B cell (primary cell): ENCODE measurements around the gene LYPD1. TPM values are rescaled to one million over a fixed set of nuclear protein-coding genes. Genes with fewer than 3 reads are reported as not detected.

Experiments
- ATAC-seq: fragments of 200-7000 bp; cut with Tn5 transposase; one replicate; pipeline ENCODE4 v1.10.0; 2021; ENCODE audit warnings: low read depth, mild to moderate bottlenecking, moderate number of reproducible peaks, moderate library complexity
- CTCF ChIA-PET: fragments of 350-600 bp; sonication (Branson Sonifier 250); formaldehyde crosslinking; loops from one replicate; lab custom pipeline; 2021; ENCODE audit warnings: antibody characterized with exemption, inconsistent platforms; lab: Charles Lee
- POLR2A ChIA-PET: fragments of 350-600 bp; sonication (Branson Sonifier 250); formaldehyde crosslinking; loops from one replicate; lab custom pipeline; 2021; ENCODE audit warnings: antibody characterized with exemption; lab: Charles Lee
- DNase-seq: peaks from one replicate; pipeline ENCODE4 v3.0.0; 2013
- H2AFZ ChIP-seq: 2 replicates; pipeline ENCODE4 v1.6.1; 2012; ENCODE audit warnings: mild to moderate bottlenecking, low read depth, low read length; ENCODE audit not compliant: insufficient read depth, poor library complexity, severe bottlenecking
- H3K27ac ChIP-seq, 2 donors: 1 replicate in 1 of 2; 2 replicates in 1 of 2; pipeline ENCODE4 v1.5.1; 2012 to 2013; ENCODE audit warnings: low read length in 2 of 2, mild to moderate bottlenecking in 2 of 2, moderate library complexity in 1 of 2
- H3K27me3 ChIP-seq, 4 experiments: fragments of 200-600 bp in 1 of 4; sonication (generic) in 1 of 4; replicated peaks in 1 of 4; 1 replicate in 2 of 4; 2 replicates in 2 of 4; pipeline versions ENCODE4 v1.6.1 to v1.7.0; 2013 to 2016; ENCODE audit warnings: low read length in 3 of 4, mild to moderate bottlenecking in 2 of 4, mixed read lengths in 1 of 4, moderate library complexity in 1 of 4; ENCODE audit not compliant: insufficient read depth in 4 of 4, control insufficient read depth in 3 of 4; ENCODE audit errors: control extremely low read depth in 1 of 4
- H3K36me3 ChIP-seq, 2 experiments: replicated peaks in 1 of 2; 1 replicate in 1 of 2; 2 replicates in 1 of 2; pipeline versions ENCODE4 v1.6.1 to v1.7.1; 2013; ENCODE audit warnings: low read length in 1 of 2; ENCODE audit not compliant: insufficient read depth in 2 of 2, control insufficient read depth in 1 of 2; ENCODE audit errors: control extremely low read depth in 1 of 2, extremely low read depth in 1 of 2
- H3K4me1 ChIP-seq, 2 donors: fragments of 200-600 bp in 1 of 2; sonication (generic) in 1 of 2; 1 replicate in 1 of 2; 2 replicates in 1 of 2; pipeline versions ENCODE4 v1.5.1 to v1.6.1; 2013 to 2017; ENCODE audit warnings: low read length in 2 of 2; ENCODE audit not compliant: control insufficient read depth in 2 of 2, insufficient read depth in 2 of 2
- H3K4me2 ChIP-seq: replicated peaks from 2 replicates; pipeline ENCODE3; 2012; ENCODE audit warnings: mild to moderate bottlenecking, low read depth, low read length; ENCODE audit not compliant: poor library complexity, severe bottlenecking
- H3K4me3 ChIP-seq, 5 experiments: fragments of 200-600 bp in 1 of 5; sonication (generic) in 1 of 5; 1 replicate in 3 of 5; 2 replicates in 2 of 5; pipeline versions ENCODE4 v1.5.1 to v1.7.0; 2011 to 2016; ENCODE audit warnings: low read length in 4 of 5, mild to moderate bottlenecking in 4 of 5, low read depth in 2 of 5, control low read depth in 1 of 5, moderate library complexity in 1 of 5; ENCODE audit not compliant: insufficient read depth in 1 of 5; ENCODE audit errors: control extremely low read depth in 1 of 5, extremely low read depth in 1 of 5
- H3K79me2 ChIP-seq: fragments of 200-600 bp; sonication (generic); one replicate; pipeline ENCODE4 v1.6.0; 2016; ENCODE audit warnings: low read length; ENCODE audit not compliant: control insufficient read depth, insufficient read depth
- H3K9ac ChIP-seq: fragments of 200-600 bp; sonication (generic); 2 replicates; pipeline ENCODE4 v1.6.1; 2017; ENCODE audit warnings: mild to moderate bottlenecking, low read length, moderate library complexity
- H3K9me3 ChIP-seq, 3 donors: one replicate each; pipeline versions ENCODE4 v1.6.1 to v1.7.1; 2013; ENCODE audit warnings: low read length in 2 of 3; ENCODE audit not compliant: control insufficient read depth in 2 of 3, insufficient read depth in 1 of 3; ENCODE audit errors: control extremely low read depth in 1 of 3
- H4K20me1 ChIP-seq: 2 replicates; pipeline ENCODE4 v1.6.0; 2012; ENCODE audit warnings: mild to moderate bottlenecking, low read length; ENCODE audit not compliant: insufficient read depth, control insufficient read depth, poor library complexity, severe bottlenecking
- H3K27ac Mint-ChIP-seq: one replicate; pipeline ENCODE4 v1.8.0; 2021; ENCODE audit warnings: mixed read lengths
- H3K27me3 Mint-ChIP-seq: one replicate; pipeline ENCODE4 v1.8.0; 2021; ENCODE audit warnings: mixed read lengths
- H3K4me1 Mint-ChIP-seq: one replicate; pipeline ENCODE4 v1.8.0; 2021; ENCODE audit warnings: mixed read lengths
- H3K4me3 Mint-ChIP-seq: one replicate; pipeline ENCODE4 v1.8.0; 2021; ENCODE audit warnings: mixed read lengths
- H3K9me3 Mint-ChIP-seq: one replicate; pipeline ENCODE4 v1.8.0; 2022; ENCODE audit warnings: mixed read lengths; ENCODE audit not compliant: insufficient read depth
- EZH2 ChIP-seq: IDR thresholded peaks from 2 replicates; pipeline ENCODE4 v1.6.1; 2012; ENCODE audit warnings: borderline replicate concordance, low read depth, mild to moderate bottlenecking, moderate library complexity, low read length; ENCODE audit not compliant: insufficient read depth, poor library complexity, severe bottlenecking
- WGBS: methylation state at CpG from one replicate; pipeline ENCODE4 v1.1.5; 2013; ENCODE audit warnings: missing lambda C conversion rate; ENCODE audit not compliant: insufficient coverage; 5-methylcytosine and 5-hydroxymethylcytosine counted together
- intact Hi-C: fragments of 100-400 bp; cut with micrococcal nuclease; formaldehyde crosslinking; loops from one replicate; pipeline ENCODE4 v1.10.0; 2022
- polyA plus RNA-seq: library from polyadenylated mRNA; depleted of rRNA; stranded (reverse); fragments of >200 nt; gene quantifications from 2 replicates; pipeline ENCODE4 v1.2.3, GENCODE V29; 2012
- total RNA-seq, 2 donors: library from RNA; stranded (reverse); fragments of 120-200 nt in 1 of 2; gene quantifications; 1 replicate in 1 of 2; 2 replicates in 1 of 2; pipeline versions ENCODE4 v1.2.3 to v1.2.4, GENCODE V29; 2013 to 2022
- TF ChIP-seq, protein P1 (sequence below): fragments of 200-600 bp; IDR thresholded peaks from one replicate; pipeline ENCODE4 v1.8.0; 2022; ENCODE audit warnings: antibody characterized with exemption, mild to moderate bottlenecking

LYPD1 gene
- total and polyA plus RNA-seq, 2 donors (not counting 1 experiment from before 2014, with no cell fraction given) = 0.07 TPM; not detected in 1

DNA sequence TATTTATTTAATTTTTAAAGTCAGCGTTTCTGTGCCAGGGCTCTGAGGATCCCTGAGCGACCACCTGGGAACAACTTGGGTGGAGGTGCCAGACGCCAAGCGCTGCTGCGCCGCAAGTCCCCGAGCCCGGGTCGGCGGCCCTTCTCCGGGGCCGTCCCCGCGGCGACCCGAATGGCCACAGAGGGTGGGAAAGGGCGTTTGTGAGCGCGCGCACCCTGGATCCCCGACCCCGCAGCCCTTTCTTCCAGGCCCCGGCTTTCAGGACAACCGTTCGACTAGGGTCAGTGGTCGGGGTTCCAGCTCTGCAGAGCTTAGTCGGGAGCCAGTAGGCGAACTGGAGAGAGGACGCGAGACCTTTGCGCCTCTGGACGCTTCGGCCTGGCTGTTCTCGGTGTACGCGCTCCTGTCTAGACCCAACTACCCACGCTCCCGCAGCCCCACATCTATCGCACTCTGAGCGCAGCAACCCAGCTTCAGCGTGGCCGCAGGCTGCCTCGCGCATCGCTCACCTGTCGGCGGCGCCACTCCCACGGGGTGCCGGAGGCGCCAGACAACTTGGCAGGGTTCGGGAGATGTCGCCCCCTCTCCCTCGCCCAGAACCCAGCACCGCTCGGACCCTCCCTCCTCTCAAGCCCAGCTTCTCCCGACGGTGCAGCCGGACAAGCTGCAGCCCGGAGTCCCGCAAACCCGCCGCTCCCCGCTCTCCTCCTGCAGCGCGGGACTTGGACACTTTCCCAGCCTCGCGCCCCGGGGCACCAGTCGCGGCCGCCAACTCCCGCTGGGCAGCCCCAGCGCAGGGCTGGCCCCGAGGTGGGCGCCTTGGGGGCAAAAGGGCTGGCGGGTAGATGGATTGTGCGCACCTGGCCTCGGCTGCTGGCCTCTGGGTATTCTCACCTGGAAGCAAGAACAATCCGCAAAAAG lies 758 bp downstream of the LYPD1 start:
- Histone ChIP-seq H3K79me2 (no peaks in the 10 kb centered on the region), H3K9ac (no peak overlapping the region), H3K4me3 (no peak overlapping the region), H3K27ac (no peak overlapping the region), H2AFZ (no peak overlapping the region), H3K4me2 (peak overlapping the region; percentile 38), H4K20me1 (no peaks in the 10 kb centered on the region), H3K4me1 (no peaks in the 10 kb centered on the region), H3K36me3 (no peaks in the 10 kb centered on the region), H3K27me3 (peaks cover 0 to 38% (median 13%) of the 10 kb centered on the region in 4 experiments), H3K9me3 (peaks cover 0 to 12% (median 0%) of the 10 kb centered on the region in 3 donors)
- peak overlapping the region; percentile 47 for H3K4me3 Mint-ChIP-seq
- ATAC-seq (no peak), DNase-seq (peak; percentile 7)
- intact Hi-C loops = no loop called here
- ChIA-PET POLR2A (no interaction called here), CTCF (interaction anchor here (1.5 kb wide), 1 partner anchor 9 kb away, joined by 3 read pairs; no protein-coding TSS in a partner anchor)
- 7% methylated on average over 80 of the region's 80 CpGs for WGBS
- H3K27ac Mint-ChIP-seq = no peak overlapping the region
- H3K9me3 Mint-ChIP-seq = no peaks in the 10 kb centered on the region
- peaks cover 40% of the 10 kb centered on the region for H3K27me3 Mint-ChIP-seq
- H3K4me1 Mint-ChIP-seq = peaks cover 9% of the 10 kb centered on the region
- TF ChIP-seq, protein P1, sequence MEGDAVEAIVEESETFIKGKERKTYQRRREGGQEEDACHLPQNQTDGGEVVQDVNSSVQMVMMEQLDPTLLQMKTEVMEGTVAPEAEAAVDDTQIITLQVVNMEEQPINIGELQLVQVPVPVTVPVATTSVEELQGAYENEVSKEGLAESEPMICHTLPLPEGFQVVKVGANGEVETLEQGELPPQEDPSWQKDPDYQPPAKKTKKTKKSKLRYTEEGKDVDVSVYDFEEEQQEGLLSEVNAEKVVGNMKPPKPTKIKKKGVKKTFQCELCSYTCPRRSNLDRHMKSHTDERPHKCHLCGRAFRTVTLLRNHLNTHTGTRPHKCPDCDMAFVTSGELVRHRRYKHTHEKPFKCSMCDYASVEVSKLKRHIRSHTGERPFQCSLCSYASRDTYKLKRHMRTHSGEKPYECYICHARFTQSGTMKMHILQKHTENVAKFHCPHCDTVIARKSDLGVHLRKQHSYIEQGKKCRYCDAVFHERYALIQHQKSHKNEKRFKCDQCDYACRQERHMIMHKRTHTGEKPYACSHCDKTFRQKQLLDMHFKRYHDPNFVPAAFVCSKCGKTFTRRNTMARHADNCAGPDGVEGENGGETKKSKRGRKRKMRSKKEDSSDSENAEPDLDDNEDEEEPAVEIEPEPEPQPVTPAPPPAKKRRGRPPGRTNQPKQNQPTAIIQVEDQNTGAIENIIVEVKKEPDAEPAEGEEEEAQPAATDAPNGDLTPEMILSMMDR = no peak
- TF ChIP-seq EZH2 = no peak
